ENCODE results near the gene C2. TPM values are rescaled to one million over a fixed set of nuclear protein-coding genes. Genes with fewer than 3 reads are reported as not detected.
"Not testable (repeated sequence)": the region's sequence is repeated elsewhere in the genome, so short reads cannot be mapped to it uniquely, and the experiment has no call there.

The C2 gene
- total RNA-seq, 2 experiments from 2014 or later, result 0.97 to 1.0 TPM

GRCh38 chr6:31900917-31901414 lies 26.6 kb upstream of the C2 start:
- H3K9me3 Mint-ChIP-seq, result no peaks in the 10 kb centered on the region
- intact Hi-C loops (cut with micrococcal nuclease), result no loop called here
- H3K4me3 Mint-ChIP-seq, result peak overlapping the region; percentile 57
- peaks cover 33% of the 10 kb centered on the region for H3K4me1 Mint-ChIP-seq (ENCODE audit: low read depth)
- ChIA-PET POLR2A (interaction anchor here (0.5 to 0.6 kb wide), 2 partner anchors 38 to 65 kb away, joined by 3 read pairs; no protein-coding TSS in a partner anchor), CTCF (no interaction called here)
- DNase-seq, result no peak
- H3K27ac Mint-ChIP-seq, result no peak overlapping the region
- no peaks in the 10 kb centered on the region for H3K27me3 Mint-ChIP-seq
- H3K36me3 Mint-ChIP-seq, result peaks cover 1% of the 10 kb centered on the region

GRCh38 chr6:31901415-31901952 lies 26.0 kb upstream of the C2 start:
- Mint-ChIP-seq H3K27ac (no peak overlapping the region), H3K36me3 (no peaks in the 10 kb centered on the region), H3K9me3 (no peaks in the 10 kb centered on the region), H3K4me1 (ENCODE audit: low read depth) (peaks cover 30% of the 10 kb centered on the region), H3K4me3 (peak overlapping the region; percentile 57), H3K27me3 (peaks cover 3% of the 10 kb centered on the region)
- ChIA-PET POLR2A (interaction anchor here (0.5 to 1.2 kb wide), 2 partner anchors 38 to 70 kb away, joined by 3 read pairs; partner anchors contain the start of gene DXO), CTCF (interaction anchor here (0.9 to 1.3 kb wide), 2 partner anchors 11 to 51 kb away, joined by 3 to 4 read pairs; no protein-coding TSS in a partner anchor)
- peak; percentile 68 for DNase-seq
- intact Hi-C loops (cut with micrococcal nuclease), result no loop called here

GRCh38 chr6:31901953-31902643 lies 25.4 kb upstream of the C2 start, which contains the start of gene ZBTB12:
Gene ZBTB12, minus strand, starts transcription at chr6:31902086. Its CDS starts 781 bp downstream, at chr6:31901305.
- intact Hi-C loops (cut with micrococcal nuclease), result no loop called here
- Mint-ChIP-seq H3K9me3 (no peaks in the 10 kb centered on the region), H3K4me3 (peak within 1 kb of the TSS; percentile 83), H3K27me3 (peaks cover 5% of the 10 kb centered on the region), H3K27ac (peak within 1 kb of the TSS; percentile 79), H3K4me1 (ENCODE audit: low read depth) (peaks cover 28% of the 10 kb centered on the region), H3K36me3 (no peaks in the 10 kb centered on the region)
- POLR2A ChIA-PET, result interaction anchor here (1.2 kb wide), 1 partner anchor 70 kb away, joined by 3 read pairs; the partner anchor contains the start of gene DXO
- CTCF ChIA-PET, result interaction anchor here (0.9 to 1.3 kb wide), 2 partner anchors 12 to 50 kb away, joined by 3 to 4 read pairs; no protein-coding TSS in a partner anchor
- peak; percentile 92 for DNase-seq

GRCh38 chr6:31903957-31904356 lies 23.6 kb upstream of the C2 start:
- no peak for DNase-seq
- CTCF ChIA-PET, result interaction anchor here (1.2 to 2.2 kb wide), 2 partner anchors 9 to 49 kb away, joined by 3 to 7 read pairs; no protein-coding TSS in a partner anchor
- H3K27me3 Mint-ChIP-seq, result peaks cover 5% of the 10 kb centered on the region
- no peaks in the 10 kb centered on the region for H3K9me3 Mint-ChIP-seq
- POLR2A ChIA-PET, result no interaction called here
- H3K4me1 Mint-ChIP-seq (ENCODE audit: low read depth), result peaks cover 26% of the 10 kb centered on the region
- H3K27ac Mint-ChIP-seq, result no peak overlapping the region
- H3K4me3 Mint-ChIP-seq, result no peak overlapping the region
- no peaks in the 10 kb centered on the region for H3K36me3 Mint-ChIP-seq
- intact Hi-C loops (cut with micrococcal nuclease), result no loop called here

- no peak for DNase-seq
- Mint-ChIP-seq H3K27me3 (peaks cover 5% of the 10 kb centered on the region), H3K4me1 (ENCODE audit: low read depth) (peaks cover 16% of the 10 kb centered on the region), H3K27ac (no peak overlapping the region), H3K4me3 (no peak overlapping the region), H3K9me3 (no peaks in the 10 kb centered on the region), H3K36me3 (no peaks in the 10 kb centered on the region)
- intact Hi-C loops (cut with micrococcal nuclease), result no loop called here
- ChIA-PET CTCF (interaction anchor here (2.2 kb wide), 1 partner anchor 47 kb away, joined by 7 read pairs; no protein-coding TSS in a partner anchor), POLR2A (no interaction called here)
Observed at GRCh38 chr6:31905041-31905440, 22.5 kb upstream of the C2 start.

- H3K4me3 Mint-ChIP-seq, result no peak overlapping the region
Observed at GRCh38 chr6:31906122-31906521, 21.4 kb upstream of the C2 start.

GRCh38 chr6:31906727-31907126 lies 20.8 kb upstream of the C2 start:
- H3K4me1 Mint-ChIP-seq (ENCODE audit: low read depth), result peaks cover 20% of the 10 kb centered on the region
- DNase-seq; H3K27ac Mint-ChIP-seq; POLR2A ChIA-PET; H3K27me3 Mint-ChIP-seq; H3K36me3 Mint-ChIP-seq; H3K9me3 Mint-ChIP-seq; H3K4me3 Mint-ChIP-seq; intact Hi-C loops (cut with micrococcal nuclease): not testable (repeated sequence)
- CTCF ChIA-PET, result interaction anchor here (0.6 kb wide), 1 partner anchor 228 kb away, joined by 4 read pairs; no protein-coding TSS in a partner anchor

More at GRCh38 chr6:31906122-31906521, 21.4 kb upstream of the C2 start:
- POLR2A ChIA-PET, result no interaction called here
- Mint-ChIP-seq H3K36me3 (no peaks in the 10 kb centered on the region), H3K4me1 (ENCODE audit: low read depth) (peaks cover 18% of the 10 kb centered on the region), H3K27me3 (peaks cover 5% of the 10 kb centered on the region), H3K27ac (no peak overlapping the region), H3K9me3 (no peaks in the 10 kb centered on the region)
- CTCF ChIA-PET, result interaction anchor here (2.2 kb wide), 1 partner anchor 46 kb away, joined by 7 read pairs; no protein-coding TSS in a partner anchor
- no peak for DNase-seq
- intact Hi-C loops (cut with micrococcal nuclease), result no loop called here

GRCh38 chr6:31907158-31907813 lies 20.2 kb upstream of the C2 start:
- intact Hi-C loops (cut with micrococcal nuclease), result no loop called here
- Mint-ChIP-seq H3K4me1 (ENCODE audit: low read depth) (peaks cover 20% of the 10 kb centered on the region), H3K27me3 (peaks cover 5% of the 10 kb centered on the region), H3K9me3 (no peaks in the 10 kb centered on the region), H3K36me3 (no peaks in the 10 kb centered on the region), H3K27ac (no peak overlapping the region), H3K4me3 (no peak overlapping the region)
- POLR2A ChIA-PET, result no interaction called here
- no peak for DNase-seq
- CTCF ChIA-PET, result interaction anchor here (0.6 kb wide), 1 partner anchor 229 kb away, joined by 4 read pairs; no protein-coding TSS in a partner anchor

GRCh38 chr6:31908255-31908654 lies 19.3 kb upstream of the C2 start:
- POLR2A ChIA-PET; H3K9me3 Mint-ChIP-seq; H3K36me3 Mint-ChIP-seq; intact Hi-C loops (cut with micrococcal nuclease); H3K4me3 Mint-ChIP-seq; CTCF ChIA-PET; H3K27me3 Mint-ChIP-seq; DNase-seq; H3K27ac Mint-ChIP-seq: not testable (repeated sequence)
- peaks cover 12% of the 10 kb centered on the region for H3K4me1 Mint-ChIP-seq (ENCODE audit: low read depth)

GRCh38 chr6:31908791-31909190 lies 18.7 kb upstream of the C2 start:
- H3K27ac Mint-ChIP-seq, result no peak overlapping the region
- no peaks in the 10 kb centered on the region for H3K9me3 Mint-ChIP-seq
- peaks cover 12% of the 10 kb centered on the region for H3K4me1 Mint-ChIP-seq (ENCODE audit: low read depth)
- CTCF ChIA-PET, result no interaction called here
- no peak overlapping the region for H3K4me3 Mint-ChIP-seq
- H3K36me3 Mint-ChIP-seq, result no peaks in the 10 kb centered on the region
- H3K27me3 Mint-ChIP-seq, result peaks cover 5% of the 10 kb centered on the region
- POLR2A ChIA-PET, result no interaction called here
- DNase-seq, result no peak
- intact Hi-C loops (cut with micrococcal nuclease), result no loop called here

GRCh38 chr6:31909298-31909697 lies 18.2 kb upstream of the C2 start:
- H3K4me1 Mint-ChIP-seq (ENCODE audit: low read depth), result peaks cover 12% of the 10 kb centered on the region

More at GRCh38 chr6:31909298-31909697, 18.2 kb upstream of the C2 start:
- CTCF ChIA-PET; H3K4me3 Mint-ChIP-seq; H3K27me3 Mint-ChIP-seq; intact Hi-C loops (cut with micrococcal nuclease); H3K27ac Mint-ChIP-seq; H3K36me3 Mint-ChIP-seq; DNase-seq; H3K9me3 Mint-ChIP-seq: not testable (repeated sequence)
- POLR2A ChIA-PET, result interaction anchor here (0.6 kb wide), 1 partner anchor 87 kb away, joined by 3 read pairs; no protein-coding TSS in a partner anchor

All from activated CD4-positive, alpha-beta memory T cell treated with anti-CD3 and anti-CD28 coated beads for 36 hours (primary cell).